IPS-18c (cell line): ENCODE measurements around the gene PTPN2.
"Not testable (repeated sequence)": the region's sequence is repeated elsewhere in the genome, so short reads cannot be mapped to it uniquely, and the experiment has no call there.

Experiments used
- H3K4me3 ChIP-seq: 2 replicates; pipeline ENCODE4 v1.7.0; 2013; ENCODE audit warnings: low read depth, mild to moderate bottlenecking, low read length, moderate library complexity; ENCODE audit not compliant: insufficient read depth
- H3K9me3 ChIP-seq: one replicate; pipeline ENCODE4 v1.6.1; 2013; ENCODE audit warnings: mild to moderate bottlenecking, low read length, moderate library complexity; ENCODE audit not compliant: control insufficient read depth, insufficient read depth

PTPN2 gene

GRCh38 chr18:12904012-12904516 is 20.0 kb upstream of the PTPN2 start:
- Histone ChIP-seq H3K9me3 (no peaks in the 10 kb centered on the region), H3K4me3 (no peak overlapping the region)

GRCh38 chr18:12901208-12901607 is 17.2 kb upstream of the PTPN2 start:
- not testable (repeated sequence) for H3K9me3 ChIP-seq, H3K4me3 ChIP-seq

GRCh38 chr18:12896784-12897333 is 12.8 kb upstream of the PTPN2 start:
- not testable (repeated sequence) for H3K9me3 ChIP-seq, H3K4me3 ChIP-seq

GRCh38 chr18:12895626-12896025 is 11.6 kb upstream of the PTPN2 start:
- Histone ChIP-seq H3K9me3 (no peaks in the 10 kb centered on the region), H3K4me3 (no peak overlapping the region)

GRCh38 chr18:12895014-12895413 is 11.0 kb upstream of the PTPN2 start:
- Histone ChIP-seq H3K4me3 (no peak overlapping the region), H3K9me3 (peaks cover 2% of the 10 kb centered on the region)

- Histone ChIP-seq H3K9me3 (peaks cover 2% of the 10 kb centered on the region), H3K4me3 (no peak overlapping the region)
Measured at GRCh38 chr18:12891561-12891960, 7.5 kb upstream of the PTPN2 start.

GRCh38 chr18:12890964-12891363 is 6.9 kb upstream of the PTPN2 start:
- Histone ChIP-seq H3K9me3 (peaks cover 2% of the 10 kb centered on the region), H3K4me3 (no peak overlapping the region)

GRCh38 chr18:12886498-12887126 is 2.6 kb upstream of the PTPN2 start:
- Histone ChIP-seq H3K4me3 (no peak overlapping the region), H3K9me3 (peaks cover 2% of the 10 kb centered on the region)

- Histone ChIP-seq H3K9me3 (peaks cover 2% of the 10 kb centered on the region), H3K4me3 (no peak overlapping the region)
Measured at GRCh38 chr18:12885500-12885899, 1.5 kb upstream of the PTPN2 start.

- Histone ChIP-seq H3K9me3 (no peaks in the 10 kb centered on the region), H3K4me3 (peak overlapping the region; percentile 34; the same call in 1 of the 2 replicates)
Measured at GRCh38 chr18:12884406-12885323, 628 bp upstream of the PTPN2 start.

GRCh38 chr18:12883372-12883683 is 709 bp downstream of the PTPN2 start:
- Histone ChIP-seq H3K4me3 (peak overlapping the region; percentile 77), H3K9me3 (no peaks in the 10 kb centered on the region)

GRCh38 chr18:12882453-12883371 is 1.3 kb downstream of the PTPN2 start:
- Histone ChIP-seq H3K4me3 (peak overlapping the region; percentile 77), H3K9me3 (no peaks in the 10 kb centered on the region)

GRCh38 chr18:12880541-12880910 is 3.5 kb downstream of the PTPN2 start:
- Histone ChIP-seq H3K4me3 (no peak overlapping the region), H3K9me3 (no peaks in the 10 kb centered on the region)

- Histone ChIP-seq H3K9me3 (no peaks in the 10 kb centered on the region), H3K4me3 (no peak overlapping the region)
Measured at GRCh38 chr18:12879840-12880540, 4.0 kb downstream of the PTPN2 start.

- H3K9me3 ChIP-seq, H3K4me3 ChIP-seq: not testable (repeated sequence)
Measured at GRCh38 chr18:12874992-12875391, 9.0 kb downstream of the PTPN2 start.

GRCh38 chr18:12873961-12874567 is 10.0 kb downstream of the PTPN2 start:
- not testable (repeated sequence) for H3K9me3 ChIP-seq

More at GRCh38 chr18:12873961-12874567, 10.0 kb downstream of the PTPN2 start:
- not testable (repeated sequence) for H3K4me3 ChIP-seq
